HEK293 (cell line): ENCODE results near the gene ALB.

Experiments
- ZNF223 ChIP-seq: fragments of 450-650 bp; formaldehyde crosslinking; IDR thresholded peaks from 2 replicates; pipeline ENCODE4 v1.5.1; 2016; ENCODE audit warnings: missing biosample characterization, missing genetic modification characterization
- ZNF24 ChIP-seq: fragments of 450-650 bp; formaldehyde crosslinking; IDR thresholded peaks from 2 replicates; pipeline ENCODE4 v1.5.1; 2016; ENCODE audit warnings: missing biosample characterization, missing genetic modification characterization

- TF ChIP-seq ZNF24 (no peak), ZNF223 (tag by site-specific recombination) (no peak)
Measured at GRCh38 chr4:73423184-73423583, 19.1 kb downstream of the ALB start.
